Heart right ventricle (tissue), 16 donors: Measurements from ENCODE around the gene CARM1. TPM values are rescaled to one million over a fixed set of nuclear protein-coding genes. Genes with fewer than 3 reads are reported as not detected.
"Not testable (repeated sequence)": the region's sequence is repeated elsewhere in the genome, so short reads cannot be mapped to it uniquely, and the experiment has no call there.

ENCODE experiments used
- ATAC-seq, 8 donors: fragments of 200-7000 bp; cut with Tn5 transposase; one replicate each; pipeline ENCODE4 v1.9.1; 2020; ENCODE audit warnings: mild to moderate bottlenecking in 8 of 8, moderate library complexity in 8 of 8, moderate number of reproducible peaks in 1 of 8
- DNase-seq, 2 donors: peaks; one replicate each; pipeline ENCODE4 v3.0.0-alpha.2; 2020
- H3K27ac ChIP-seq, 10 donors: fragments of 200-600 bp; sonication (generic) in 2 of 10; one replicate each; pipeline versions ENCODE4 v1.5.0 to v1.8.0; 2020 to 2022; ENCODE audit warnings: mild to moderate bottlenecking in 3 of 10
- H3K27me3 ChIP-seq, 7 donors: fragments of 200-600 bp; one replicate each; pipeline ENCODE4 v1.8.0; 2021 to 2022; ENCODE audit warnings: mild to moderate bottlenecking in 2 of 7
- H3K36me3 ChIP-seq, 9 donors: fragments of 200-600 bp; sonication (generic) in 1 of 9; one replicate each; pipeline versions ENCODE4 v1.5.0 to v1.8.0; 2020 to 2022; ENCODE audit warnings: mild to moderate bottlenecking in 2 of 9
- H3K4me1 ChIP-seq, 9 donors: fragments of 200-600 bp; sonication (generic) in 1 of 9; one replicate each; pipeline versions ENCODE4 v1.5.0 to v1.8.0; 2020 to 2022; ENCODE audit warnings: mild to moderate bottlenecking in 4 of 9
- H3K4me3 ChIP-seq, 10 donors: fragments of 200-600 bp; sonication (generic) in 2 of 10; one replicate each; pipeline versions ENCODE4 v1.5.0 to v1.8.0; 2020 to 2022; ENCODE audit warnings: mild to moderate bottlenecking in 7 of 10, moderate library complexity in 2 of 10
- H3K9me3 ChIP-seq, 11 donors: fragments of 200-600 bp in 10 of 11; sonication (generic) in 2 of 11; one replicate each; pipeline versions ENCODE4 v1.5.0 to v1.8.0; 2013 to 2022; ENCODE audit warnings: mild to moderate bottlenecking in 2 of 11, control low read depth in 1 of 11, moderate library complexity in 1 of 11
- WGBS, 2 donors: extraction: QIAGEN DNeasy Blood & Tissue Kit; methylation state at CpG; one replicate each; pipeline ENCODE4 v1.1.7; 2013; ENCODE audit warnings: inconsistent platforms in 1 of 2; 5-methylcytosine and 5-hydroxymethylcytosine counted together
- intact Hi-C, 10 donors: fragments of 100-400 bp; cut with DNase I; formaldehyde crosslinking; loops; one replicate each; pipeline versions ENCODE4 v1.11.1 to v1.14.2; 2022
- polyA plus RNA-seq, 2 donors: library from polyadenylated mRNA; stranded (reverse); fragments of 200-250 nt; gene quantifications; one replicate each; pipeline ENCODE4 v1.2.3, GENCODE V29; 2013
- total RNA-seq, 10 donors: library from RNA; stranded (reverse); fragmentation: NEBNext Ultra II Directional in 3 of 10; extraction: Animal tissue kit (Norgen Biotek cat#: 25700) in 3 of 10; gene quantifications; one replicate each; pipeline versions ENCODE4 v1.2.1 to v1.2.4, GENCODE V29; 2021 to 2023
- TF ChIP-seq, protein P1 (sequence below), 9 donors: fragments of 200-600 bp; sonication (generic) in 2 of 9; IDR thresholded peaks; one replicate each; pipeline versions ENCODE4 v1.5.0 to v1.8.0; 2021 to 2022; ENCODE audit warnings: antibody characterized with exemption in 9 of 9, mild to moderate bottlenecking in 5 of 9, moderate library complexity in 1 of 9
- donor health status: Arrhythmogenic right ventricular cardiomyopathy.
- donor health status: ischemic (EF 13 %, LVEDD 7.1; RV severe dilation, severe dysfunction).
- donor health status: healthy with polysubstance abuse.
- donor health status: DM: no; HTN: yes; CAD: no.
- donor health status: DM: no; HTN: no; CAD: no.
- donor health status: ischemic (EF 25% LVEDD 6.9; RV normal size, moderate dysfunction).
- donor health status: ischemic (EF 25% LVEDD 5.7; RV mildly dilated, moderate dysfunction).
- donor health status: healthy.
- donor health status: DM: yes; HTN: yes; CAD: no.
- donor health status: Ischemic cardiomyopathy.
- donor health status: ischemic (EF 35%, LVEDD 5.7; RV mildly dilated, moderate dysfunction).
- donor health status: nonischemic (EF 11% LVEDD 7.7; RV severe dilation, severe dysfunction).
- donor health status: DM: yes; HTN: yes; CAD: no.
- donor health status: PGD.
- donor health status: ischemic (EF 29% LVEDD 5.4; RV normal size, mild dysfunction).
- donor health status: nonischemic (EF 23%, LVEDD 6.1; RV moderate dilation, normal function).

The CARM1 gene
- total and polyA plus RNA-seq, 12 donors = 25.8 to 45.4 (median 27.9) TPM

DNA sequence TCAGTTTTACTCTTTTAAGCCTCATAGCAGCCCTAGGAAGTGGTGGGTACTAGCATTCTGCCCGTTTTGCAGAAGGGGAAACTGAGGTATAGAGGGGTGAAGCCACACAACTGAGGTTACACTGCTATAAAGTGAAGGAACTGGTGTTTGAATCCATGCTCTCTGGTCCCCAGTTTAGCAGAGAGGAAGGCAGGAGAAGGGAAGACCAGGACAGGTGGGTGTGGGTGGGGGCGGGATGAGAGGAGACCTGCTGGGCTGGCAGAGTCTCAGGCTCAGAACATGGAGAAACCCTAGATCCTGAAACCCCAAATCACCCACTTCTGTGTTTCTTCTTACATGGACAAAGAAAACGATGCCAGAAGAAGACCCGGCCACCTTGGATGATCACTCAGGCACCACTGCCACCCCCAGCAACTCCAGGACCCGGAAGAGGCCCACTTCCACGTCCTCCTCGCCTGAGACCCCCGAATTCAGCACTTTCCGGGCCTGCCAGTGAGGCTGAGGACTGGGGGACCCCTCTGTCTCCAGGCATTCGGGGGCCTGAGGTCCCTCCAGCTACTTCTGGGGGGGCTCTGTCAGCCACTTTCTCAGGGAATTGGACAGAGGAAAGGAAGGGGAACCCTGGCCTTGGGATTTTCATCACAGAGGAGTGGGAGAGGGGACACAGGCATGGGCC, 2.3 kb upstream of the CARM1 start:
- no peak for DNase-seq
- Histone ChIP-seq H3K4me1 (peaks cover 5 to 43% (median 16%) of the 10 kb centered on the region in 9 donors), H3K9me3 (no peaks in the 10 kb centered on the region), H3K27ac (no peak overlapping the region), H3K4me3 (no peak overlapping the region), H3K36me3 (no peaks in the 10 kb centered on the region), H3K27me3 (no peaks in the 10 kb centered on the region)
- no peak for ATAC-seq
- WGBS, 2 donors = 90 to 93% methylated on average over 10 of the region's 10 CpGs
- TF ChIP-seq, protein P1, sequence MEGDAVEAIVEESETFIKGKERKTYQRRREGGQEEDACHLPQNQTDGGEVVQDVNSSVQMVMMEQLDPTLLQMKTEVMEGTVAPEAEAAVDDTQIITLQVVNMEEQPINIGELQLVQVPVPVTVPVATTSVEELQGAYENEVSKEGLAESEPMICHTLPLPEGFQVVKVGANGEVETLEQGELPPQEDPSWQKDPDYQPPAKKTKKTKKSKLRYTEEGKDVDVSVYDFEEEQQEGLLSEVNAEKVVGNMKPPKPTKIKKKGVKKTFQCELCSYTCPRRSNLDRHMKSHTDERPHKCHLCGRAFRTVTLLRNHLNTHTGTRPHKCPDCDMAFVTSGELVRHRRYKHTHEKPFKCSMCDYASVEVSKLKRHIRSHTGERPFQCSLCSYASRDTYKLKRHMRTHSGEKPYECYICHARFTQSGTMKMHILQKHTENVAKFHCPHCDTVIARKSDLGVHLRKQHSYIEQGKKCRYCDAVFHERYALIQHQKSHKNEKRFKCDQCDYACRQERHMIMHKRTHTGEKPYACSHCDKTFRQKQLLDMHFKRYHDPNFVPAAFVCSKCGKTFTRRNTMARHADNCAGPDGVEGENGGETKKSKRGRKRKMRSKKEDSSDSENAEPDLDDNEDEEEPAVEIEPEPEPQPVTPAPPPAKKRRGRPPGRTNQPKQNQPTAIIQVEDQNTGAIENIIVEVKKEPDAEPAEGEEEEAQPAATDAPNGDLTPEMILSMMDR (IDR thresholded peaks at IDR 0.05) = no peak
- intact Hi-C loops = loop anchor here in 4 of 10 donors (5.0 to 10.0 kb wide), 4 partner anchors 94 to 154 kb away; partner anchors contain the start of gene DNM2 (in 2 of the 4)

DNA sequence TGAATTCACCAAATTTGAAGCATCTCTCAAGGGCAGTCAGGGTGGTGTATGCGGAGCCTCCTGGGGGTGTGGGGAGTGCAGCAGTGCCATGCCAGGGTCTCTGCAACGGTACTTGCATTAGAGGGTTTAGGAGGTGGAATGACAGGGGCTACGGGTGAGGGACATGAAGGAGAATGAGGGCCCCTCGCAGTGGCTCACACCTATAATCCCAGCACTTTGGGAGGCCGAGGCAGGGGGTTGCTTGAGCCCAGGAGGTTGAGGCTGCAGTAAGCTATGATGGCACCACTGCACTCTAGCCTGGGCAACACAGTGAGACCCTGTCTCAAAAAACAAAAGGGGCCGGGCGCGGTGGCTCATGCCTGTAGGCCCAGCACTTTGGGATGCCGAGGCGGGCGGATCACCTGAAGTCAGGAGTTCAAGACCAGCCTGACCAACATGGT, 1.5 kb upstream of the CARM1 start:
- DNase-seq, H3K9me3 ChIP-seq, H3K27me3 ChIP-seq, ATAC-seq, H3K36me3 ChIP-seq: not testable (repeated sequence)
- H3K4me1 ChIP-seq = peaks cover 5 to 44% (median 18%) of the 10 kb centered on the region in 9 donors
- WGBS, 2 donors = 91 to 95% methylated on average over 11 of the region's 11 CpGs
- H3K4me3 ChIP-seq = peak overlapping the region in 2 of 10 donors; percentile 54 to 62
- intact Hi-C loops = loop anchor here in 8 of 10 donors (5.0 to 10.0 kb wide), 6 partner anchors 55 to 155 kb away; partner anchors contain the start of genes TIMM29 (in 5 of the 8), YIPF2 (in 5 of the 8) and DNM2 (in 2 of the 8)
- peak overlapping the region in 2 of 10 donors; percentile 71 to 85 for H3K27ac ChIP-seq

DNA sequence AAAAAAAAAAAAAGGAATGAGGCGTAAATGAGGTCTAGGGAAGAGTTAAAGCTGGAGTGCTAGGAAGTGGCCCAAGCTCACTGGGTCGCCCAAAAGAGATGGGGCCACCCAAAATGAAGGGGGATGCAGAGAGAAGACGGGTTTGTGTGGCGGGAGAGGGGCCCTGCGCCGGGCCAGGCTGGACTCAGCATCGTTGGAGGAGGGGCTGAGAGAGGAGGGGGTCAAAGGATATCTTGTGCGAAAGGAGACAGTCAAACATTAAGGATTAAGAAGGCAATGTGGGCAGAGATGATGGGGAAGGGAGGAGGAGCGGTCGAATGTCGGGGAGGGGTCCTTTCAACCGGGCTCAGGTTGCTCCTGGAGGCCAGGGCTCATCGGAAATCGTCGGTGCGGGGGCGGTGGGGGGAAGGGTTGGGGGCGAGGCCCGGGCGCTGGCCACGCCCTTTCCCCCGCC, 825 bp upstream of the CARM1 start:
- H3K27me3 ChIP-seq = no peaks in the 10 kb centered on the region
- intact Hi-C loops = loop anchor here in 5 of 10 donors (5.0 to 10.0 kb wide), 2 partner anchors 54 to 57 kb away; partner anchors contain the start of genes TIMM29 (in 5 of the 5) and YIPF2 (in 5 of the 5)
- peak overlapping the region in 9 of 10 donors; percentile 44 to 85 (median 72) for H3K27ac ChIP-seq
- H3K36me3 ChIP-seq = peaks cover 0 to 4% (median 0%) of the 10 kb centered on the region in 9 donors
- DNase-seq (no peak), ATAC-seq (peak in 1 of 8 donors; percentile 6)
- TF ChIP-seq, protein P1 (IDR thresholded peaks at IDR 0.05) = no peak
- H3K4me1 ChIP-seq = peaks cover 5 to 50% (median 18%) of the 10 kb centered on the region in 9 donors
- H3K4me3 ChIP-seq = peak overlapping the region in 9 of 10 donors; percentile 27 to 62 (median 51)
- no peaks in the 10 kb centered on the region for H3K9me3 ChIP-seq
- WGBS, 2 donors = 3 to 6% methylated on average over 15 to 21 of the region's 22 CpGs

DNA sequence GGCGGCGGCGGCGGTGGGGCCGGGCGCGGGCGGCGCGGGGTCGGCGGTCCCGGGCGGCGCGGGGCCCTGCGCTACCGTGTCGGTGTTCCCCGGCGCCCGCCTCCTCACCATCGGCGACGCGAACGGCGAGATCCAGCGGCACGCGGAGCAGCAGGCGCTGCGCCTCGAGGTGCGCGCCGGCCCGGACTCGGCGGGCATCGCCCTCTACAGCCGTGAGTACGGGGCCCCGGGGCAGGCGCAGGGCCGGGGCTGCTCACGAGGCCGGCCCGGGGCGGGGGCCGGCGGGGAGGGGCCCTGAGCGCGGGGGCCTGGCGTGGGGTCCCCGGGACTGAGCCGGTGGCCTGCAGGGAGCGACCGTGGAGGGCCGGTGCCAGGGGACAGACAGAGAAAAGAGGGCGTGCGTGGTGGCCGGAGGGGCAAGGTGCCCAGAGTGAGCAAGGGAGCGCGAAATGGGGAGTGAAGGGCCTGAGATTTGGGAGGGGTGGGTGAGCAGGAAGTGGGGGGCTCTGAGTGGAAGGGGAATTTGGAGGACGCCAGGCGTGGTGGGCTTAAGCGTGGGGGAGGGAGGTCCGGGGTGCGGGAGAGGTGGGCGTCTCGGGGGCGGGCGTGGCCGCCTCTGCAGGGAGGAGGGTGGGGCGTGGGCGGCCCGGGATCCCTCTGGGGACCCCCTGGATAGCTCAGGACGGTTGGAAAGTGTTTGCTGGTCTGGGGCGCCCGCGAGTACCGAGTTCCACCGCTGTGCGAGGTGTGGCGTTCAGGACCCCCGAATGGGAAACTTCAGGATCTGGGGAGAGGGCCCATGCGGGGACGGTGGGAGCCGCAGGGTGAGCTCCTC, 575 bp downstream of the CARM1 start:
- intact Hi-C loops = loop anchor here in 5 of 10 donors (5.0 to 10.0 kb wide), 2 partner anchors 53 to 55 kb away; partner anchors contain the start of genes TIMM29 (in 5 of the 5) and YIPF2 (in 5 of the 5)
- Histone ChIP-seq H3K27me3 (no peaks in the 10 kb centered on the region), H3K4me1 (peaks cover 5 to 64% (median 30%) of the 10 kb centered on the region in 9 donors), H3K27ac (peak overlapping the region; percentile 64 to 90 (median 80)), H3K4me3 (peak overlapping the region; percentile 55 to 99 (median 70)), H3K9me3 (no peaks in the 10 kb centered on the region), H3K36me3 (peaks cover 0 to 4% (median 0%) of the 10 kb centered on the region in 9 donors)
- WGBS, 2 donors = 1% methylated on average over 72 to 89 of the region's 90 CpGs
- TF ChIP-seq, protein P1 (IDR thresholded peaks at IDR 0.05) = peak in 3 of 9 donors; percentile 5 to 11 (median 6)
- DNase-seq = peak; percentile 47 to 61
- peak in 1 of 8 donors; percentile 2 for ATAC-seq
